Ovary (tissue), 3 donors: ENCODE measurements around the gene DIO3.

ENCODE experiments used
- POLR2A ChIP-seq: fragments of 450-650 bp; IDR thresholded peaks from one replicate; pipeline ENCODE4 v1.6.1; 2017; ENCODE audit warnings: antibody characterized with exemption, mild to moderate bottlenecking, moderate library complexity
- TF ChIP-seq, protein P1 (sequence below), 3 donors: fragments of 450-650 bp in 2 of 3; fragments of 200-600 bp in 1 of 3; IDR thresholded peaks; one replicate each; pipeline versions ENCODE4 v1.5.1 to v1.8.0; 2016 to 2022; ENCODE audit warnings: antibody characterized with exemption in 3 of 3, mild to moderate bottlenecking in 1 of 3
- donor health status: DM: no; HTN: no; CAD: no.

- TF ChIP-seq, protein P1, sequence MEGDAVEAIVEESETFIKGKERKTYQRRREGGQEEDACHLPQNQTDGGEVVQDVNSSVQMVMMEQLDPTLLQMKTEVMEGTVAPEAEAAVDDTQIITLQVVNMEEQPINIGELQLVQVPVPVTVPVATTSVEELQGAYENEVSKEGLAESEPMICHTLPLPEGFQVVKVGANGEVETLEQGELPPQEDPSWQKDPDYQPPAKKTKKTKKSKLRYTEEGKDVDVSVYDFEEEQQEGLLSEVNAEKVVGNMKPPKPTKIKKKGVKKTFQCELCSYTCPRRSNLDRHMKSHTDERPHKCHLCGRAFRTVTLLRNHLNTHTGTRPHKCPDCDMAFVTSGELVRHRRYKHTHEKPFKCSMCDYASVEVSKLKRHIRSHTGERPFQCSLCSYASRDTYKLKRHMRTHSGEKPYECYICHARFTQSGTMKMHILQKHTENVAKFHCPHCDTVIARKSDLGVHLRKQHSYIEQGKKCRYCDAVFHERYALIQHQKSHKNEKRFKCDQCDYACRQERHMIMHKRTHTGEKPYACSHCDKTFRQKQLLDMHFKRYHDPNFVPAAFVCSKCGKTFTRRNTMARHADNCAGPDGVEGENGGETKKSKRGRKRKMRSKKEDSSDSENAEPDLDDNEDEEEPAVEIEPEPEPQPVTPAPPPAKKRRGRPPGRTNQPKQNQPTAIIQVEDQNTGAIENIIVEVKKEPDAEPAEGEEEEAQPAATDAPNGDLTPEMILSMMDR (IDR thresholded peaks at IDR 0.05) = no peak
- no peak for TF ChIP-seq POLR2A
Observed at GRCh38 chr14:101562659-101563351, 1.5 kb downstream of the DIO3 start.
